Measurements from ENCODE around the gene ZNF385A.

ZNF385A gene

GRCh38 chr12:54384591-54385041, at the start of gene ZNF385A:
Gene ZNF385A (minus strand): TSS chr12:54384733. CDS start chr12:54384514, 219 bp downstream.
- in situ Hi-C loops (cut with HindIII; ENCODE audit: low sequenced_read_pairs): no loop called here

GRCh38 chr12:54432815-54433164, 48.3 kb upstream of the ZNF385A start:
- in situ Hi-C loops (cut with HindIII; ENCODE audit: low sequenced_read_pairs): no loop called here

- in situ Hi-C loops (cut with HindIII; ENCODE audit: low sequenced_read_pairs): no loop called here
These were observed 47.6 kb upstream of the ZNF385A start for GRCh38 chr12:54431911-54432814.

- in situ Hi-C loops (cut with HindIII; ENCODE audit: low sequenced_read_pairs): no loop called here
These were observed 46.0 kb upstream of the ZNF385A start for GRCh38 chr12:54430471-54431069.

- in situ Hi-C loops (cut with HindIII; ENCODE audit: low sequenced_read_pairs): no loop called here
These were observed 44.5 kb upstream of the ZNF385A start for GRCh38 chr12:54429014-54429471.

- in situ Hi-C loops (cut with HindIII; ENCODE audit: low sequenced_read_pairs): no loop called here
These were observed 43.8 kb upstream of the ZNF385A start for GRCh38 chr12:54428050-54429013.

- in situ Hi-C loops (cut with HindIII; ENCODE audit: low sequenced_read_pairs): no loop called here
These were observed 42.6 kb upstream of the ZNF385A start for GRCh38 chr12:54427106-54427505.

- in situ Hi-C loops (cut with HindIII; ENCODE audit: low sequenced_read_pairs): no loop called here
These were observed 42.2 kb upstream of the ZNF385A start for GRCh38 chr12:54426690-54427089.

- in situ Hi-C loops (cut with HindIII; ENCODE audit: low sequenced_read_pairs): no loop called here
These were observed 41.2 kb upstream of the ZNF385A start for GRCh38 chr12:54425702-54426101.

GRCh38 chr12:54424224-54424623, 39.7 kb upstream of the ZNF385A start:
- in situ Hi-C loops (cut with HindIII; ENCODE audit: low sequenced_read_pairs): no loop called here

- in situ Hi-C loops (cut with HindIII; ENCODE audit: low sequenced_read_pairs): no loop called here
These were observed 39.2 kb upstream of the ZNF385A start for GRCh38 chr12:54423816-54424150.

- in situ Hi-C loops (cut with HindIII; ENCODE audit: low sequenced_read_pairs): no loop called here
These were observed 37.3 kb upstream of the ZNF385A start for GRCh38 chr12:54421879-54422250.

GRCh38 chr12:54421175-54421878, 36.8 kb upstream of the ZNF385A start:
- in situ Hi-C loops (cut with HindIII; ENCODE audit: low sequenced_read_pairs): no loop called here

GRCh38 chr12:54420766-54421144, 36.2 kb upstream of the ZNF385A start:
- in situ Hi-C loops (cut with HindIII; ENCODE audit: low sequenced_read_pairs): no loop called here

GRCh38 chr12:54419088-54419887, 34.8 kb upstream of the ZNF385A start, which contains the start of gene ITGA5:
Gene ITGA5 (minus strand): TSS chr12:54419266. CDS start chr12:54419198, 68 bp downstream.
- in situ Hi-C loops (cut with HindIII; ENCODE audit: low sequenced_read_pairs): no loop called here

GRCh38 chr12:54418441-54419087, 34.0 kb upstream of the ZNF385A start:
- in situ Hi-C loops (cut with HindIII; ENCODE audit: low sequenced_read_pairs): no loop called here

- in situ Hi-C loops (cut with HindIII; ENCODE audit: low sequenced_read_pairs): no loop called here
These were observed 33.3 kb upstream of the ZNF385A start for GRCh38 chr12:54417712-54418440.

All from DLD1 (cell line).